T-cell (primary cell): ENCODE data around the gene MT1G. TPM values are rescaled to one million over a fixed set of nuclear protein-coding genes. Genes with fewer than 3 reads are reported as not detected.

Source experiments
- ATAC-seq, 4 experiments: fragments of 200-7000 bp in 3 of 4; fragments of 150-1000 bp in 1 of 4; cut with Tn5 transposase; replicated peaks in 1 of 4; 1 replicate in 3 of 4; 2 replicates in 1 of 4; pipeline ENCODE4 v1.10.0; 2021; ENCODE audit warnings: moderate library complexity in 3 of 4, mild to moderate bottlenecking in 2 of 4, moderate number of reproducible peaks in 1 of 4
- CTCF ChIA-PET, 2 donors: fragments of 300-600 bp; sonication (Branson Sonifier 250); formaldehyde crosslinking; loops; one replicate each; lab custom pipeline; 2022; ENCODE audit warnings: antibody characterized with exemption in 2 of 2; lab: Charles Lee
- POLR2A ChIA-PET, 2 donors: fragments of 300-600 bp; sonication (Branson Sonifier 250); formaldehyde crosslinking; loops; one replicate each; lab custom pipeline; 2022; ENCODE audit warnings: antibody characterized with exemption in 2 of 2; lab: Charles Lee
- DNase-seq, 35 experiments: peaks; one replicate each; pipeline versions ENCODE4 v3.0.0 to v3.0.0-alpha.2; 2013 to 2023
- H3K27ac ChIP-seq: one replicate; pipeline ENCODE4 v1.5.1; 2013; ENCODE audit warnings: low read length
- H3K27me3 ChIP-seq, 2 experiments: replicated peaks in 1 of 2; 1 replicate in 1 of 2; 2 replicates in 1 of 2; pipeline versions ENCODE4 v1.6.1 to v1.7.0; 2013; ENCODE audit warnings: low read length in 1 of 2, mixed read lengths in 1 of 2; ENCODE audit not compliant: control insufficient read depth in 2 of 2, insufficient read depth in 2 of 2; ENCODE audit errors: extremely low read depth in 1 of 2
- H3K36me3 ChIP-seq, 2 donors: 1 replicate in 1 of 2; 2 replicates in 1 of 2; pipeline versions ENCODE4 v1.6.1 to v1.7.0; 2013; ENCODE audit warnings: low read length in 1 of 2; ENCODE audit not compliant: control insufficient read depth in 2 of 2, insufficient read depth in 1 of 2; ENCODE audit errors: extremely low read depth in 1 of 2
- H3K4me1 ChIP-seq, 2 experiments: 1 replicate in 1 of 2; 2 replicates in 1 of 2; pipeline versions ENCODE4 v1.6.1 to v1.7.0; 2013; ENCODE audit warnings: low read length in 2 of 2, mixed read lengths in 1 of 2; ENCODE audit not compliant: insufficient read depth in 2 of 2, control insufficient read depth in 1 of 2; ENCODE audit errors: extremely low read depth in 1 of 2
- H3K4me3 ChIP-seq, 2 donors: 1 replicate in 1 of 2; 2 replicates in 1 of 2; pipeline versions ENCODE4 v1.5.1 to v1.7.0; 2013; ENCODE audit warnings: mild to moderate bottlenecking in 2 of 2, low read length in 1 of 2, moderate library complexity in 1 of 2; ENCODE audit not compliant: control insufficient read depth in 1 of 2; ENCODE audit errors: extremely low read depth in 1 of 2
- H3K9me3 ChIP-seq: 2 replicates; pipeline ENCODE4 v1.7.0; 2013
- H3K27ac Mint-ChIP-seq, 2 donors: one replicate each; pipeline ENCODE4 v1.8.0; 2020 to 2021; ENCODE audit warnings: mild to moderate bottlenecking in 2 of 2, mixed read lengths in 2 of 2
- H3K27me3 Mint-ChIP-seq, 2 donors: one replicate each; pipeline ENCODE4 v1.8.0; 2021 to 2022; ENCODE audit warnings: mixed read lengths in 2 of 2
- H3K36me3 Mint-ChIP-seq: one replicate; pipeline ENCODE4 v1.8.0; 2021; ENCODE audit warnings: mixed read lengths
- H3K4me1 Mint-ChIP-seq, 3 donors: one replicate each; pipeline ENCODE4 v1.8.0; 2020 to 2022; ENCODE audit warnings: mixed read lengths in 3 of 3, mild to moderate bottlenecking in 1 of 3
- H3K4me3 Mint-ChIP-seq, 3 donors: one replicate each; pipeline ENCODE4 v1.8.0; 2020 to 2022; ENCODE audit warnings: mild to moderate bottlenecking in 3 of 3, mixed read lengths in 3 of 3, moderate library complexity in 3 of 3
- H3K9me3 Mint-ChIP-seq, 3 donors: one replicate each; pipeline ENCODE4 v1.8.0; 2020 to 2022; ENCODE audit warnings: mixed read lengths in 3 of 3
- WGBS: methylation state at CpG from one replicate; pipeline ENCODE4 v1.1.5; 2013; ENCODE audit warnings: missing lambda C conversion rate; ENCODE audit not compliant: insufficient coverage; 5-methylcytosine and 5-hydroxymethylcytosine counted together
- total RNA-seq, 35 experiments: library from RNA in 6 of 35; stranded (reverse) in 6 of 35; fragments of 120-200 nt in 1 of 35; gene quantifications; one replicate each; pipeline versions ENCODE4 v1.2.1 to v1.2.4 and lab custom pipeline; 2013 to 2026

Gene MT1G
- total RNA-seq, 5 donors from 2014 or later (not counting 1 experiment from before 2014, with no cell fraction given), result 2.0 to 4.1 (median 4.0) TPM; not detected in 2

DNA sequence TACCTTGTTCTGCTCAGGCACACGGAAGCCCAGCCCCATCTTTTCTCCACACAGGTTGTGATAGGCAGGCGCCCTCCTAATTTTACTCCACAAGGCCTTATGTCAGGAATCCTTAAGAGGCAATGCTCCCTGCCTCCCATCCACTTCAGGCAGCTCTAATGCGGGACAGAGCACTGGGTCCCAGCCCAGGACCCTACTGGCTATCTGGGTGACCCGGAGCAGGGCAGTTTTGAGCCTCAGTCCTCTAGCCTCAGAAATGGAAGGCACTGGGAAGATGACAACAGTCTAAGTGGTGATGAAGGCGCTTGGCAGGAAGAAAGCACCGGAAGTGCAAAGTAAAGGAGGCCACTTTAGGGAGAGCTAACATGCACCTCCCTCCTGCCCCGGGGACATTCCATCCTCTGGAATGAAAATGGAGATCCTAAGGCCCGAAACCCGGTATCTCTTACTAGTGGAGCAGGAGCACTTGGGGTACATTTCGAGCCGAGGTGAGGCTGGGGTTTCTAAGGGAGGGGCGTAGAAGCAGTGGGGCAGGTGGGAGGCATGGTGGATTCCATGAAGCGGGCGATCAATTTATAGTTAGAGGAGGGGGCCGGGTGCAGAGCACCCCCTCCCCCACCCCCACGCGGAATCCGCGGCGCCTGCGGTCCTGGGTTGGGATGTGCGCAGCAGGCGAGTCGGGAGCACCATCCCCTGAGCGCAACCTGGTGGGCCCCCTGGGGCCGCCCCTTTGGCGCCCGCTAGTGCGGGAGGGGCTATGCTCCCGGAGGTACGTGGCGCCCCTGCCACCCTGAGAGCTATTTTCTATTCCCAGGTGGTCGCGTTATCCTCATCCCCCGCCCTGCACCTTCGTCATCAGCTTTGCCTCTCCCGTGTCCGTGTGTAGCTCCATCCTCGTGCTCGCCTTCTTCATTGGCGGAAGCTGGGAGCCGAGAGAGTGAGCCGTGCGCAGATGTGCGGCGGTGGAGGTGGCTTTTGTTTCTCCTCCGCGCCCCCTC, 5.2 kb downstream of the MT1G start:
- Mint-ChIP-seq H3K27me3 (peaks cover 8 to 38% of the 10 kb centered on the region in 2 donors), H3K9me3 (no peaks in the 10 kb centered on the region), H3K36me3 (peaks cover 3% of the 10 kb centered on the region), H3K4me3 (peak overlapping the region; percentile 78 to 85 (median 82)), H3K27ac (peak overlapping the region; percentile 81 to 89), H3K4me1 (peaks cover 33 to 36% (median 35%) of the 10 kb centered on the region in 3 donors)
- Histone ChIP-seq H3K4me3 (peak overlapping the region; percentile 55 to 74), H3K4me1 (peaks cover 3 to 33% of the 10 kb centered on the region in 2 experiments), H3K27me3 (peaks cover 14 to 37% of the 10 kb centered on the region in 2 experiments), H3K27ac (peak overlapping the region; percentile 45), H3K9me3 (no peaks in the 10 kb centered on the region), H3K36me3 (no peaks in the 10 kb centered on the region)
- 16% methylated on average over 25 of the region's 48 CpGs for WGBS
- peak; percentile 66 to 74 (median 68) for ATAC-seq
- ChIA-PET POLR2A (no interaction called here), CTCF (interaction anchor here (0.6 to 0.7 kb wide), 2 partner anchors 19 to 762 kb away, joined by 3 to 4 read pairs; no protein-coding TSS in a partner anchor)
- peak in 9 of 35 experiments; percentile 11 to 48 (median 26) for DNase-seq

DNA sequence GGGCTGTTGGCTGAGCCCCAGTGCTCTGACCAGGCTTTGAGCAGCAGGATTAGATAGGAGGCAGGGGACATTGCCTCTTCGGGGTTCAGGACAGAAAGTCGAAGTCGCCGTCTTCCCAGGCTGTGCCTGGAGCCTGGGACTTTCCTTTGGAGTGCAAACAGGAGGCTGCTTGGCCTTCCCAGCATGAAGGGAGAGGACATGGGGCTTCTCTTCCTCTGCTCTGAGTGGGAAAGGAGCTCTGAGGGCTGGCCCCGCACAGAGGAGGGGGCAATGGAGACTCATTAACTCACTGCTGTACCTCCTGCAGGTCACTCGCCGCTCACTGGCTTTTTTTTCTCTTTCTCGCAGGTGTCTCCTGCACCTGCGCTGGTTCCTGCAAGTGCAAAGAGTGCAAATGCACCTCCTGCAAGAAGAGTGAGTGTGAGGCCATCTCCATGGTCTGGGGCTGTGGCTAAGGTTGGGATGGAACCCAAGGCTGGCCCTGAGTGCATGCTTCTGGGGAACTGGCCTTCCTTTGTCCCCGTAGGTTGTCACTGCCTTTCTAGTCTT, 9.5 kb downstream of the MT1G start:
- Histone ChIP-seq H3K27me3 (peaks cover 3 to 19% of the 10 kb centered on the region in 2 experiments), H3K27ac (no peak overlapping the region), H3K9me3 (no peaks in the 10 kb centered on the region), H3K4me1 (peaks cover 3 to 34% of the 10 kb centered on the region in 2 experiments), H3K36me3 (no peaks in the 10 kb centered on the region), H3K4me3 (peak overlapping the region; percentile 71 to 79)
- Mint-ChIP-seq H3K4me3 (peak overlapping the region; percentile 91 to 97 (median 97)), H3K27me3 (peaks cover 0 to 10% of the 10 kb centered on the region in 2 donors), H3K27ac (peak overlapping the region; percentile 92 to 93), H3K9me3 (no peaks in the 10 kb centered on the region), H3K36me3 (no peaks in the 10 kb centered on the region), H3K4me1 (peaks cover 31 to 33% (median 32%) of the 10 kb centered on the region in 3 donors)
- DNase-seq (no peak), ATAC-seq (no peak)
- WGBS, result 52% methylated on average over 7 of the region's 10 CpGs
- POLR2A ChIA-PET, result no interaction called here
- CTCF ChIA-PET, result interaction anchor here in 1 of 2 donors (0.6 kb wide), 1 partner anchor 82 kb away, joined by 3 read pairs; no protein-coding TSS in a partner anchor

- Mint-ChIP-seq H3K36me3 (no peaks in the 10 kb centered on the region), H3K9me3 (no peaks in the 10 kb centered on the region), H3K27ac (peak within 1 kb of the TSS; percentile 92 to 93), H3K4me1 (peaks cover 27 to 30% (median 27%) of the 10 kb centered on the region in 3 donors), H3K27me3 (peaks cover 0 to 8% of the 10 kb centered on the region in 2 donors), H3K4me3 (peak within 1 kb of the TSS; percentile 91 to 97 (median 97))
- ChIA-PET POLR2A (interaction anchor here in 1 of 2 donors (0.6 kb wide), 2 partner anchors 32 to 81 kb away, joined by 8 to 9 read pairs; partner anchors contain the start of gene MT1E), CTCF (interaction anchor here in 1 of 2 donors (0.6 kb wide), 1 partner anchor 82 kb away, joined by 3 read pairs; no protein-coding TSS in a partner anchor)
- peak within 1 kb of the TSS; percentile 47 for H3K27ac ChIP-seq
- H3K4me1 ChIP-seq, result peaks cover 3 to 28% of the 10 kb centered on the region in 2 experiments
- DNase-seq (peak; percentile 23 to 75 (median 60)), ATAC-seq (peak; percentile 85 to 89 (median 86))
- no peaks in the 10 kb centered on the region for H3K36me3 ChIP-seq
- H3K27me3 ChIP-seq, result peaks cover 3 to 16% of the 10 kb centered on the region in 2 experiments
- no peaks in the 10 kb centered on the region for H3K9me3 ChIP-seq
- peak within 1 kb of the TSS; percentile 71 to 79 for H3K4me3 ChIP-seq
- 1% methylated on average over 44 of the region's 46 CpGs for WGBS
Measured at GRCh38 chr16:56657555-56658326, 10.1 kb downstream of the MT1G start, which contains the start of gene MT1F. TSS of gene MT1F (plus strand) at chr16:56657959. CDS start at chr16:56658059, 100 bp downstream.

DNA sequence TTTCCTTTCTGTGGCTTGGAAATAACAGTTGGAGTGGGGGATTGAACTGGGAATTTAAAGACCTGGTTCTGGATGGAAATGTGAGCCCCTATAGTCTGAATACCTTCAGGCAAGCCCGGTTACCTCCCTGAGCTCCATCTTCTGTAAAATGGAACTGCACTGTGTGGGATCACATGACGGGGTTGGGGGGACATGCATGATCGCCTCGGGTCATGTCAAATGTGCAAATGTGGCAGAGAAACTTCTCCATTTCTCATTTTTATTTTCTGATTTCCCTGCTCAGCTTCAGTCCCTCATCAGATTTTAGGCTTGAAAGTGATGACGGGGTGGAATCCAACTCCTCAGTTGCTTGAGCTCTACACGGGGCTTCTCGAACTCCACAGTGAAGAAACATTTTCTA, 14.6 kb downstream of the MT1G start:
- peaks cover 7 to 9% (median 7%) of the 10 kb centered on the region in 3 donors for H3K4me1 Mint-ChIP-seq
- H3K27me3 Mint-ChIP-seq, result peaks cover 12 to 24% of the 10 kb centered on the region in 2 donors
- no peaks in the 10 kb centered on the region for H3K9me3 ChIP-seq
- H3K4me3 ChIP-seq, result no peak overlapping the region
- ATAC-seq (no peak), DNase-seq (no peak)
- no peak overlapping the region for H3K27ac ChIP-seq
- CTCF ChIA-PET, result interaction anchor here in 1 of 2 donors (0.6 kb wide), 1 partner anchor 18 kb away, joined by 3 read pairs; no protein-coding TSS in a partner anchor
- H3K36me3 Mint-ChIP-seq, result no peaks in the 10 kb centered on the region
- POLR2A ChIA-PET, result interaction anchor here in 1 of 2 donors (0.6 kb wide), 2 partner anchors 29 to 294 kb away, joined by 3 to 7 read pairs; no protein-coding TSS in a partner anchor
- no peak overlapping the region for H3K27ac Mint-ChIP-seq
- no peak overlapping the region for H3K4me3 Mint-ChIP-seq
- H3K27me3 ChIP-seq, result peaks cover 11 to 37% of the 10 kb centered on the region in 2 experiments
- no peaks in the 10 kb centered on the region for H3K9me3 Mint-ChIP-seq
- WGBS, result 100% methylated on average over 2 of the region's 7 CpGs
- no peaks in the 10 kb centered on the region for H3K36me3 ChIP-seq
- peaks cover 3 to 11% of the 10 kb centered on the region in 2 experiments for H3K4me1 ChIP-seq

DNA sequence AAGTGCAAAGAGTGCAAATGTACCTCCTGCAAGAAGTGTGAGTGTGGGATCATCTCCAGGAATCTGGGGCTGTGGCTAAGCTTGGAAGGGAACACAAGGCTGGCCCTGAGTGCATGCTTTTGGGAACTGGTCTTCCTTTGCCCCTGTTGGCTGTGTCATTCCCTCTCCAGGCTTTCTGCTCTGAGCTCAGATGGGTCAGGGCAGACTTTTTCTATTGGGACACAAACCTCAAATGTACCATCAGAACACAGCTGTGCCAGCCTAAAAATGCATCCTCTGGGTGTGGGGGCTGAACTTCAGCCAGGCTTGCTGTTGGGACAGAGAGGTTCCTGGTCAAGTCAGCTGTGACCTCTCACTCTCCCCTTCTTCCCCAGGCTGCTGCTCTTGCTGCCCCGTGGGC, 15.3 kb downstream of the MT1G start:
- no peaks in the 10 kb centered on the region for H3K36me3 Mint-ChIP-seq
- DNase-seq (no peak), ATAC-seq (no peak)
- H3K4me3 Mint-ChIP-seq, result no peak overlapping the region
- WGBS, result 100% methylated on average over 1 of the region's 1 CpG
- ChIA-PET CTCF (interaction anchor here in 1 of 2 donors (1.5 kb wide), 1 partner anchor 49 kb away, joined by 5 read pairs; no protein-coding TSS in a partner anchor), POLR2A (no interaction called here)
- Histone ChIP-seq H3K27ac (no peak overlapping the region), H3K36me3 (no peaks in the 10 kb centered on the region), H3K9me3 (no peaks in the 10 kb centered on the region), H3K27me3 (peaks cover 11 to 44% of the 10 kb centered on the region in 2 experiments), H3K4me3 (no peak overlapping the region), H3K4me1 (peaks cover 0 to 5% of the 10 kb centered on the region in 2 experiments)
- H3K4me1 Mint-ChIP-seq, result peaks cover 3 to 4% (median 3%) of the 10 kb centered on the region in 3 donors
- H3K27me3 Mint-ChIP-seq, result peaks cover 12 to 24% of the 10 kb centered on the region in 2 donors
- no peaks in the 10 kb centered on the region for H3K9me3 Mint-ChIP-seq
- no peak overlapping the region for H3K27ac Mint-ChIP-seq
